OCI-LY7 (cell line): ENCODE measurements around the gene C3orf85. TPM values are rescaled to one million over a fixed set of nuclear protein-coding genes. Genes with fewer than 3 reads are reported as not detected.

Experiments
- BruUV-seq: library from RNA; stranded (reverse); fragments of 400-500 nt; replicated peaks from 2 replicates; lab custom pipeline; 2021; lab: Mats Ljungman, UMichigan
- CTCF ChIA-PET: fragments of 300-600 bp; sonication (Branson Sonifier 250); formaldehyde crosslinking; loops from one replicate; lab custom pipeline; 2022; ENCODE audit warnings: antibody characterized with exemption; ENCODE audit not compliant: unreplicated experiment; lab: Charles Lee
- POLR2A ChIA-PET: fragments of 300-600 bp; sonication (Branson Sonifier 250); formaldehyde crosslinking; loops from one replicate; lab custom pipeline; 2022; ENCODE audit warnings: antibody characterized with exemption; lab: Charles Lee
- DNase-seq: peaks from one replicate; pipeline ENCODE4 v3.0.0-alpha.2; 2015; ENCODE audit warnings: low spot score
- H2AFZ ChIP-seq: fragments of 200-600 bp; sonication (generic), shearing (Covaris generic); 2 replicates; pipeline ENCODE4 v1.6.1; 2014; ENCODE audit warnings: mild to moderate bottlenecking, antibody characterized with exemption, low read length, moderate library complexity
- H3K27ac ChIP-seq: fragments of 200-600 bp; sonication (generic); 2 replicates; pipeline ENCODE4 v1.5.1; 2014; ENCODE audit warnings: mixed run types, low read depth, mild to moderate bottlenecking, moderate library complexity, low read length, inconsistent platforms; ENCODE audit not compliant: poor library complexity, severe bottlenecking
- H3K36me3 ChIP-seq: fragments of 200-600 bp; sonication (generic); 2 replicates; pipeline ENCODE4 v1.6.1; 2014; ENCODE audit warnings: mild to moderate bottlenecking, antibody characterized with exemption, low read length, moderate library complexity, mixed read lengths; ENCODE audit not compliant: insufficient read depth
- H3K4me1 ChIP-seq: fragments of 200-600 bp; sonication (generic); 2 replicates; pipeline ENCODE4 v1.5.1; 2014; ENCODE audit warnings: mild to moderate bottlenecking, low read length; ENCODE audit not compliant: insufficient read depth, poor library complexity, severe bottlenecking
- H3K4me2 ChIP-seq: fragments of 200-600 bp; sonication (generic); 2 replicates; pipeline ENCODE4 v1.6.1; 2014; ENCODE audit warnings: mild to moderate bottlenecking, low read length
- H3K4me3 ChIP-seq: fragments of 200-600 bp; sonication (generic); 2 replicates; pipeline ENCODE4 v1.5.1; 2014; ENCODE audit warnings: mild to moderate bottlenecking, low read depth, low read length; ENCODE audit not compliant: poor library complexity, severe bottlenecking
- H3K79me2 ChIP-seq: fragments of 200-600 bp; sonication (generic); 2 replicates; pipeline ENCODE4 v1.6.1; 2016; ENCODE audit warnings: low read depth, mild to moderate bottlenecking, low read length, moderate library complexity, mixed read lengths; ENCODE audit not compliant: insufficient read depth
- H3K9me2 ChIP-seq: fragments of 200-600 bp; sonication (generic); 2 replicates; pipeline ENCODE4 v1.6.1; 2016; ENCODE audit warnings: mild to moderate bottlenecking, low read length, mixed read lengths; ENCODE audit not compliant: insufficient read depth
- H3K9me3 ChIP-seq: fragments of 200-600 bp; sonication (generic); 2 replicates; pipeline ENCODE4 v1.6.1; 2014; ENCODE audit warnings: mild to moderate bottlenecking, mixed run types, low read length, mixed read lengths
- H4K20me1 ChIP-seq: fragments of 200-600 bp; sonication (generic); 2 replicates; pipeline ENCODE4 v1.6.1; 2014; ENCODE audit warnings: mild to moderate bottlenecking, antibody characterized with exemption, low read length, moderate library complexity, mixed read lengths; ENCODE audit not compliant: insufficient read depth
- CTCF ChIP-seq: fragments of 200-600 bp; sonication (generic); conservative IDR thresholded peaks from 2 replicates; pipeline ENCODE4 v1.5.1; 2014; ENCODE audit warnings: mild to moderate bottlenecking, antibody characterized with exemption, low read length, moderate library complexity, mixed read lengths
- EZH2phosphoT487 ChIP-seq: fragments of 200-600 bp; sonication (generic); IDR thresholded peaks from 2 replicates; pipeline ENCODE4 v1.6.1; 2018; ENCODE audit warnings: low read depth, borderline replicate concordance, mild to moderate bottlenecking, mixed run types, antibody characterized with exemption, low read length, moderate library complexity, mixed read lengths
- intact Hi-C: fragments of 100-400 bp; cut with micrococcal nuclease; formaldehyde crosslinking; loops from one replicate; pipeline ENCODE4 v1.10.0; 2022; ENCODE audit not compliant: unreplicated experiment
- total RNA-seq, 2 experiments: library from RNA; depleted of rRNA in 1 of 2; stranded (reverse); fragments of >200 nt in 1 of 2; shearing (Covaris generic) in 1 of 2; gene quantifications; 2 replicates each; pipeline ENCODE4 v1.2.3, GENCODE V29; 2014 to 2022

Gene C3orf85
- total RNA-seq, 2 experiments from 2014 or later = not detected

- ChIA-PET POLR2A (no interaction called here), CTCF (no interaction called here)
- BruUV-seq = no TSS peak
- H3K4me2 ChIP-seq = no peak overlapping the region
- DNase-seq = no peak
- H2AFZ ChIP-seq = no peak overlapping the region
- no peaks in the 10 kb centered on the region for H3K36me3 ChIP-seq
- TF ChIP-seq CTCF (no peak), EZH2phosphoT487 (no peak)
- H4K20me1 ChIP-seq = no peaks in the 10 kb centered on the region
- no peaks in the 10 kb centered on the region for H3K9me3 ChIP-seq
- H3K9me2 ChIP-seq = no peaks in the 10 kb centered on the region
- no peaks in the 10 kb centered on the region for H3K79me2 ChIP-seq
- H3K4me3 ChIP-seq = no peak overlapping the region
- intact Hi-C loops = no loop called here
- H3K27ac ChIP-seq = no peak overlapping the region
- no peaks in the 10 kb centered on the region for H3K4me1 ChIP-seq
Measured at GRCh38 chr3:109093561-109093960, 43.0 kb upstream of the C3orf85 start.

- no peak overlapping the region for H2AFZ ChIP-seq
- no peak overlapping the region for H3K27ac ChIP-seq
- ChIA-PET POLR2A (no interaction called here), CTCF (no interaction called here)
- no peaks in the 10 kb centered on the region for H3K9me2 ChIP-seq
- H3K36me3 ChIP-seq = no peaks in the 10 kb centered on the region
- TF ChIP-seq CTCF (no peak), EZH2phosphoT487 (no peak)
- no peaks in the 10 kb centered on the region for H3K79me2 ChIP-seq
- no peaks in the 10 kb centered on the region for H3K4me1 ChIP-seq
- BruUV-seq = no TSS peak
- H3K4me2 ChIP-seq = no peak overlapping the region
- H3K9me3 ChIP-seq = no peaks in the 10 kb centered on the region
- intact Hi-C loops = no loop called here
- no peaks in the 10 kb centered on the region for H4K20me1 ChIP-seq
- DNase-seq = no peak
- H3K4me3 ChIP-seq = no peak overlapping the region
Measured at GRCh38 chr3:109095166-109095565, 41.4 kb upstream of the C3orf85 start.

- Histone ChIP-seq H3K79me2 (no peaks in the 10 kb centered on the region), H3K36me3 (no peaks in the 10 kb centered on the region), H4K20me1 (no peaks in the 10 kb centered on the region), H3K9me2 (no peaks in the 10 kb centered on the region), H3K27ac (no peak overlapping the region), H3K4me1 (no peaks in the 10 kb centered on the region), H3K4me3 (no peak overlapping the region), H3K4me2 (no peak overlapping the region), H2AFZ (no peak overlapping the region), H3K9me3 (no peaks in the 10 kb centered on the region)
- intact Hi-C loops = no loop called here
- BruUV-seq = no TSS peak
- peak; percentile 10 for DNase-seq
- TF ChIP-seq EZH2phosphoT487 (no peak), CTCF (peak; percentile 63)
- ChIA-PET CTCF (no interaction called here), POLR2A (no interaction called here)
Measured at GRCh38 chr3:109098079-109098644, 38.4 kb upstream of the C3orf85 start.
